H1 (cell line): Measurements from ENCODE around the gene FBH1. TPM values are rescaled to one million over a fixed set of nuclear protein-coding genes. Genes with fewer than 3 reads are reported as not detected.

Experiments
- CTCF ChIA-PET: fragments of 300-600 bp; sonication (Branson Sonifier 250); formaldehyde crosslinking; loops from one replicate; lab custom pipeline; 2021; ENCODE audit not compliant: partially characterized antibody; lab: Charles Lee
- POLR2A ChIA-PET: fragments of 300-600 bp; sonication (Branson Sonifier 250); formaldehyde crosslinking; loops from one replicate; lab custom pipeline; 2021; ENCODE audit warnings: inconsistent platforms; ENCODE audit not compliant: partially characterized antibody; lab: Charles Lee
- DNase-seq, 2 experiments: peaks; one replicate each; pipeline versions ENCODE4 v3.0.0 to v3.0.0-alpha.2; 2010 to 2022; ENCODE audit warnings: low spot score in 2 of 2, low read depth in 1 of 2, mixed read lengths in 1 of 2
- FAIRE-seq: peaks from 2 replicates; lab custom pipeline; 2011; peaks lifted over from hg19 to GRCh38; lab: Jason Lieb, UNC
- H2AFZ ChIP-seq: 2 replicates; pipeline ENCODE4 v1.8.1; 2012; ENCODE audit warnings: low read length, inconsistent platforms
- H2AK5ac ChIP-seq: 2 replicates; pipeline ENCODE4 v1.6.1; 2013; ENCODE audit warnings: low read depth, low read length
- H2BK120ac ChIP-seq: replicated peaks from 2 replicates; pipeline ENCODE3; 2013; ENCODE audit warnings: low read depth, low read length, inconsistent platforms
- H2BK12ac ChIP-seq: 2 replicates; pipeline ENCODE4 v1.6.1; 2013; ENCODE audit warnings: low read depth, low read length
- H2BK15ac ChIP-seq: 2 replicates; pipeline ENCODE4 v1.6.1; 2013; ENCODE audit warnings: low read length
- H2BK20ac ChIP-seq: 2 replicates; pipeline ENCODE4 v1.6.1; 2013; ENCODE audit warnings: low read length
- H2BK5ac ChIP-seq: 2 replicates; pipeline ENCODE4 v1.6.1; 2013; ENCODE audit warnings: low read depth, low read length
- H3K14ac ChIP-seq: 2 replicates; pipeline ENCODE4 v1.6.1; 2013; ENCODE audit warnings: inconsistent platforms; ENCODE audit not compliant: insufficient read length
- H3K18ac ChIP-seq: 2 replicates; pipeline ENCODE4 v1.6.1; 2013; ENCODE audit warnings: low read length; ENCODE audit errors: extremely low read depth
- H3K23ac ChIP-seq: 2 replicates; pipeline ENCODE4 v1.6.1; 2013; ENCODE audit warnings: inconsistent platforms; ENCODE audit not compliant: insufficient read length
- H3K23me2 ChIP-seq: 2 replicates; pipeline ENCODE4 v1.6.1; 2013; ENCODE audit warnings: low read depth, low read length
- H3K27ac ChIP-seq: 2 replicates; pipeline ENCODE4 v1.6.1; 2011; ENCODE audit warnings: low read depth, low read length, inconsistent platforms
- H3K27me3 ChIP-seq, 4 experiments: replicated peaks in 1 of 4; 1 replicate in 1 of 4; 2 replicates in 3 of 4; pipeline versions ENCODE4 v1.6.1 to v1.8.1; 2011 to 2013; ENCODE audit warnings: low read length in 3 of 4, mild to moderate bottlenecking in 3 of 4, inconsistent platforms in 2 of 4, mixed read lengths in 2 of 4, moderate library complexity in 1 of 4; ENCODE audit not compliant: control insufficient read depth in 3 of 4, insufficient read depth in 3 of 4; ENCODE audit errors: extremely low read depth in 1 of 4
- H3K36me3 ChIP-seq, 4 experiments: 2 replicates each; pipeline versions ENCODE4 v1.6.1 to v1.8.1; 2011 to 2013; ENCODE audit warnings: mild to moderate bottlenecking in 4 of 4, low read length in 3 of 4, moderate library complexity in 2 of 4, control low read depth in 1 of 4, inconsistent platforms in 1 of 4; ENCODE audit not compliant: insufficient read depth in 4 of 4, control insufficient read depth in 2 of 4
- H3K4ac ChIP-seq: replicated peaks from 2 replicates; pipeline ENCODE3; 2013; ENCODE audit warnings: low read length, low read depth, mixed read lengths, inconsistent platforms; ENCODE audit not compliant: insufficient read length
- H3K4me1 ChIP-seq, 4 experiments: replicated peaks in 1 of 4; 1 replicate in 1 of 4; 2 replicates in 3 of 4; pipeline versions ENCODE4 v1.6.1 to v1.8.1; 2011 to 2013; ENCODE audit warnings: low read length in 3 of 4, inconsistent platforms in 2 of 4, mixed read lengths in 1 of 4; ENCODE audit not compliant: insufficient read depth in 4 of 4, control insufficient read depth in 3 of 4
- H3K4me2 ChIP-seq, 2 experiments: 2 replicates each; pipeline versions ENCODE4 v1.6.1 to v1.8.1; 2011 to 2013; ENCODE audit warnings: low read depth in 2 of 2, low read length in 2 of 2, control low read depth in 1 of 2, inconsistent platforms in 1 of 2, mild to moderate bottlenecking in 1 of 2; ENCODE audit not compliant: insufficient read depth in 1 of 2
- H3K4me3 ChIP-seq, 4 experiments: fragments of 200-600, 300-600 bp in 1 of 4; sonication (generic), shearing (Covaris generic), sonication (Bioruptor Twin) in 1 of 4; 2 replicates each; pipeline versions ENCODE4 v1.5.1 to v1.8.1; 2011 to 2016; ENCODE audit warnings: low read length in 4 of 4, low read depth in 3 of 4, control low read depth in 2 of 4, inconsistent platforms in 2 of 4, mild to moderate bottlenecking in 2 of 4, mixed read lengths in 1 of 4, moderate library complexity in 1 of 4; ENCODE audit not compliant: insufficient read depth in 2 of 4; ENCODE audit errors: extremely low read depth in 1 of 4
- H3K56ac ChIP-seq: replicated peaks from 2 replicates; pipeline ENCODE3; 2013; ENCODE audit warnings: low read depth, mild to moderate bottlenecking, mixed read lengths, low read length, inconsistent platforms; ENCODE audit not compliant: insufficient read length
- H3K79me1 ChIP-seq: 2 replicates; pipeline ENCODE4 v1.6.1; 2013; ENCODE audit warnings: low read depth, low read length, control low read depth
- H3K79me2 ChIP-seq, 2 experiments: 2 replicates each; pipeline versions ENCODE4 v1.6.1 to v1.8.1; 2012 to 2013; ENCODE audit warnings: low read length in 2 of 2, mild to moderate bottlenecking in 2 of 2, inconsistent platforms in 1 of 2; ENCODE audit not compliant: insufficient read depth in 2 of 2, control insufficient read depth in 1 of 2
- H3K9ac ChIP-seq, 4 experiments: replicated peaks in 1 of 4; 1 replicate in 1 of 4; 2 replicates in 3 of 4; pipeline versions ENCODE4 v1.6.1 to v1.8.1; 2011 to 2013; ENCODE audit warnings: low read depth in 3 of 4, low read length in 3 of 4, control low read depth in 2 of 4, mild to moderate bottlenecking in 2 of 4, moderate library complexity in 2 of 4, inconsistent platforms in 1 of 4; ENCODE audit errors: extremely low read depth in 1 of 4
- H3K9me3 ChIP-seq, 2 experiments: 2 replicates each; pipeline versions ENCODE4 v1.6.1 to v1.8.1; 2012 to 2013; ENCODE audit warnings: mild to moderate bottlenecking in 2 of 2, moderate library complexity in 2 of 2, control low read depth in 1 of 2, inconsistent platforms in 1 of 2, low read depth in 1 of 2, low read length in 1 of 2, mixed read lengths in 1 of 2; ENCODE audit not compliant: insufficient read depth in 2 of 2
- H4K20me1 ChIP-seq, 2 experiments: replicated peaks in 1 of 2; 2 replicates each; pipeline versions ENCODE3 to v1.8.1; 2011 to 2013; ENCODE audit warnings: inconsistent platforms in 2 of 2, low read length in 2 of 2, mild to moderate bottlenecking in 1 of 2; ENCODE audit not compliant: insufficient read depth in 2 of 2, control insufficient read depth in 1 of 2
- H4K5ac ChIP-seq: 2 replicates; pipeline ENCODE4 v1.6.1; 2013; ENCODE audit warnings: low read length, low read depth, mixed read lengths, inconsistent platforms; ENCODE audit not compliant: insufficient read length
- H4K8ac ChIP-seq: 2 replicates; pipeline ENCODE4 v1.8.0; 2013; ENCODE audit warnings: mild to moderate bottlenecking, moderate library complexity, low read length, inconsistent platforms; ENCODE audit not compliant: insufficient read depth; ENCODE audit errors: extremely low read depth
- H4K91ac ChIP-seq: replicated peaks from 2 replicates; pipeline ENCODE3; 2013; ENCODE audit warnings: low read length, mixed read lengths, inconsistent platforms; ENCODE audit not compliant: insufficient read length
- FOSL1 ChIP-seq: IDR thresholded peaks from 2 replicates; pipeline ENCODE4 v1.6.1; 2011; ENCODE audit warnings: mild to moderate bottlenecking, low read depth, low read length, moderate library complexity; ENCODE audit not compliant: insufficient read depth
- JUND ChIP-seq: IDR thresholded peaks from 2 replicates; pipeline ENCODE4 v1.6.1; 2011; ENCODE audit warnings: mild to moderate bottlenecking, improper control_type of control experiment, low read length
- NANOG ChIP-seq: IDR thresholded peaks from 2 replicates; pipeline ENCODE4 v1.6.1; 2011; ENCODE audit warnings: low read length, low read depth, mild to moderate bottlenecking, inconsistent platforms; ENCODE audit not compliant: insufficient read depth, poor library complexity, severe bottlenecking
- SP1 ChIP-seq: IDR thresholded peaks from 2 replicates; pipeline ENCODE4 v1.6.1; 2011; ENCODE audit warnings: low read depth, low read length
- SP4 ChIP-seq: IDR thresholded peaks from 2 replicates; pipeline ENCODE4 v1.6.1; 2012; ENCODE audit warnings: low read length, inconsistent platforms
- YY1 ChIP-seq: IDR thresholded peaks from 2 replicates; pipeline ENCODE4 v1.6.1; 2011; ENCODE audit warnings: low read depth, mild to moderate bottlenecking, low read length
- WGBS, 2 experiments: shearing (Covaris generic) in 1 of 2; methylation state at CpG; one replicate each; pipeline versions ENCODE4 v1.1.6 to v1.1.7; 2013 to 2015; ENCODE audit warnings: low lambda C conversion rate in 2 of 2, mixed read lengths in 2 of 2, inconsistent platforms in 1 of 2, low coverage in 1 of 2, missing lambda C conversion rate in 1 of 2; ENCODE audit not compliant: insufficient replicate concordance in 2 of 2, insufficient coverage in 1 of 2, insufficient read length in 1 of 2; ENCODE audit errors: extremely low coverage in 1 of 2, missing lambda C conversion rate in 1 of 2; 5-methylcytosine and 5-hydroxymethylcytosine counted together
- polyA plus RNA-seq, 7 experiments: library from polyadenylated mRNA; depleted of rRNA in 3 of 7; stranded (reverse) in 5 of 7; unstranded in 2 of 7; fragments of >200 nt in 5 of 7; fragments of 200-250 nt in 2 of 7; gene quantifications; 1 replicate in 5 of 7; 2 replicates in 1 of 7; 4 replicates in 1 of 7; pipeline versions ENCODE4 v1.2.1 to v1.2.3, GENCODE V29; 2011 to 2013; ENCODE audit warnings: missing spikeins in 2 of 7, mixed read lengths in 2 of 7
- total RNA-seq: library from RNA; stranded (reverse); fragmentation: NEBNext Ultra II Directional; extraction: Animal tissue kit (Norgen Biotek cat#: 25700); gene quantifications from 2 replicates; pipeline ENCODE4 v1.2.1, GENCODE V29; 2021
- TF ChIP-seq, protein P1 (sequence below): IDR thresholded peaks from 2 replicates; pipeline ENCODE4 v1.6.1; 2012; ENCODE audit warnings: inconsistent platforms

The FBH1 gene
- total and polyA plus RNA-seq, 2 of the 8 experiments (the other 6 are each of a cell fraction or from before 2014, with no cell fraction given) = 31.1 to 51.8 TPM

DNA sequence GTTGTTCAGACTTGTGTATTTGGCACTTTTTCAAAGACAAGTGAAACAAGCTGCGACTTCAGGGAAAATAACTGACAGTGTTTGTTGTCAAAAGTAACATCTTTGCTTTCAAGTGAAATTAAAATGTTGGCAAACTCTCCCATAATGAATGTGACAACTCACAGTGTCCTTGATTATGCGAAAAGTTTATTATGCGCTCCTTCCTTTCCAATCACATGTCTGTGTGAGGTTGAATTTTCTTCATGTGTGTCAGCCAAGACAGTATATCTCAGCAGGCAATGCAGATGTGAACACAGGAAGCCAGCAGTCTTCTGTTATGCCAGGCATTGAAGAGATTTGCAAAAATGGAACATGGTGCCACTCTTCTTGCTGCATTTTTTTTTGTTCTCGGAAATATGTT, 28.7 kb downstream of the FBH1 start:
- no peak overlapping the region for H3K4me3 ChIP-seq
- no peak overlapping the region for H4K5ac ChIP-seq
- no peak overlapping the region for H2AK5ac ChIP-seq
- H3K14ac ChIP-seq = no peak overlapping the region
- H3K4ac ChIP-seq = no peak overlapping the region
- no peaks in the 10 kb centered on the region for H3K79me2 ChIP-seq
- no peak overlapping the region for H3K23ac ChIP-seq
- H4K91ac ChIP-seq = no peak overlapping the region
- H4K8ac ChIP-seq = no peak overlapping the region
- H3K56ac ChIP-seq = no peak overlapping the region
- no peak overlapping the region for H2BK12ac ChIP-seq
- FAIRE-seq (no peak), DNase-seq (no peak)
- POLR2A ChIA-PET = interaction anchor here (0.9 to 1.3 kb wide), 2 partner anchors 25 to 59 kb away, joined by 3 read pairs; no protein-coding TSS in a partner anchor
- no peak overlapping the region for H3K18ac ChIP-seq
- H3K9me3 ChIP-seq = no peaks in the 10 kb centered on the region
- no peaks in the 10 kb centered on the region for H3K27me3 ChIP-seq
- no peaks in the 10 kb centered on the region for H3K4me1 ChIP-seq
- no peak overlapping the region for H3K9ac ChIP-seq
- WGBS, 2 experiments = 89% methylated on average over 4 of the region's 4 CpGs; no CpG with 5 or more reads in 1 of the 2 experiments
- H2AFZ ChIP-seq = no peak overlapping the region
- H2BK120ac ChIP-seq = no peak overlapping the region
- no peak overlapping the region for H3K27ac ChIP-seq
- peaks cover 49 to 85% (median 81%) of the 10 kb centered on the region in 4 experiments for H3K36me3 ChIP-seq
- H3K4me2 ChIP-seq = no peak overlapping the region
- H2BK15ac ChIP-seq = no peak overlapping the region
- no peak overlapping the region for H2BK5ac ChIP-seq
- H2BK20ac ChIP-seq = no peak overlapping the region
- CTCF ChIA-PET = no interaction called here
- peaks cover 2 to 4% of the 10 kb centered on the region in 2 experiments for H4K20me1 ChIP-seq
- H3K79me1 ChIP-seq = no peaks in the 10 kb centered on the region
- H3K23me2 ChIP-seq = peaks cover 4% of the 10 kb centered on the region; the same call in 1 of the 2 replicates
- TF ChIP-seq NANOG (no peak), SP1 (no peak), JUND (no peak), YY1 (no peak), FOSL1 (no peak), SP4 (no peak)
- TF ChIP-seq, protein P1, sequence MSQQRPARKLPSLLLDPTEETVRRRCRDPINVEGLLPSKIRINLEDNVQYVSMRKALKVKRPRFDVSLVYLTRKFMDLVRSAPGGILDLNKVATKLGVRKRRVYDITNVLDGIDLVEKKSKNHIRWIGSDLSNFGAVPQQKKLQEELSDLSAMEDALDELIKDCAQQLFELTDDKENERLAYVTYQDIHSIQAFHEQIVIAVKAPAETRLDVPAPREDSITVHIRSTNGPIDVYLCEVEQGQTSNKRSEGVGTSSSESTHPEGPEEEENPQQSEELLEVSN = no peak
